ENCODE results near the gene ANKRD11.
"Not testable (repeated sequence)": the region's sequence is repeated elsewhere in the genome, so short reads cannot be mapped to it uniquely, and the experiment has no call there.

Gene ANKRD11

GRCh38 chr16:89256651-89257254 lies 233.6 kb downstream of the ANKRD11 start:
- DNase-seq = peak; percentile 57

- no peak for DNase-seq
These were observed 236.6 kb downstream of the ANKRD11 start for GRCh38 chr16:89253548-89254287.

- no peak for DNase-seq
These were observed 242.0 kb downstream of the ANKRD11 start for GRCh38 chr16:89248196-89248982.

- not testable (repeated sequence) for DNase-seq
These were observed 242.7 kb downstream of the ANKRD11 start for GRCh38 chr16:89247734-89248075.

- peak; percentile 70 for DNase-seq
These were observed 243.2 kb downstream of the ANKRD11 start for GRCh38 chr16:89246903-89247733.

- DNase-seq = peak; percentile 5
These were observed 243.9 kb downstream of the ANKRD11 start for GRCh38 chr16:89246383-89246902.

- DNase-seq = no peak
These were observed 245.6 kb downstream of the ANKRD11 start for GRCh38 chr16:89244754-89245153.

- DNase-seq = not testable (repeated sequence)
These were observed 246.1 kb downstream of the ANKRD11 start for GRCh38 chr16:89244264-89244663.

- no peak for DNase-seq
These were observed 246.7 kb downstream of the ANKRD11 start for GRCh38 chr16:89243664-89244063.

GRCh38 chr16:89242795-89243200 lies 247.6 kb downstream of the ANKRD11 start:
- DNase-seq = peak; percentile 40

- DNase-seq = peak; percentile 67
These were observed 249.0 kb downstream of the ANKRD11 start for GRCh38 chr16:89241187-89242007.

GRCh38 chr16:89237733-89238132 lies 252.6 kb downstream of the ANKRD11 start:
- DNase-seq = no peak

GRCh38 chr16:89233678-89234490 lies 256.5 kb downstream of the ANKRD11 start:
- DNase-seq = no peak

GRCh38 chr16:89232107-89232506 lies 258.3 kb downstream of the ANKRD11 start:
- no peak for DNase-seq

GRCh38 chr16:89230255-89230654 lies 260.1 kb downstream of the ANKRD11 start:
- DNase-seq = no peak

- no peak for DNase-seq
These were observed 265.7 kb downstream of the ANKRD11 start for GRCh38 chr16:89224665-89225064.

GRCh38 chr16:89222931-89223330 lies 267.4 kb downstream of the ANKRD11 start:
- DNase-seq = no peak

GRCh38 chr16:89221604-89222003 lies 268.8 kb downstream of the ANKRD11 start:
- no peak for DNase-seq

GRCh38 chr16:89219365-89219764 lies 271.0 kb downstream of the ANKRD11 start:
- DNase-seq = no peak

Data from NCI-H69 (cell line).